SK-N-SH treated with all-trans-retinoic acid at 6 μM for 48 hours (cell line): ENCODE results near the gene SLC12A8.

Source experiments
- ATAC-seq: fragments of 200-7000 bp; cut with Tn5 transposase; 3 replicates; pipeline ENCODE4 v1.9.1; 2020; ENCODE audit warnings: mild to moderate bottlenecking, moderate library complexity
- ARNTL ChIP-seq: fragments of 450-650 bp; formaldehyde crosslinking; IDR thresholded peaks from 2 replicates; pipeline ENCODE4 v1.5.0; 2020; ENCODE audit warnings: low read depth, mild to moderate bottlenecking, moderate library complexity, borderline replicate concordance
- BACH2 ChIP-seq: fragments of 250-450 bp; sonication (Bioruptor Pico); IDR thresholded peaks from 2 replicates; pipeline ENCODE4 v1.9.0; 2021; ENCODE audit warnings: mild to moderate bottlenecking, borderline replicate concordance
- ESRRG ChIP-seq: fragments of 250-450 bp; sonication (Bioruptor Pico); IDR thresholded peaks from 2 replicates; pipeline ENCODE4 v1.6.1; 2021; ENCODE audit warnings: mild to moderate bottlenecking
- GLIS3 ChIP-seq: fragments of 250-450 bp; sonication (Bioruptor Pico); IDR thresholded peaks from 2 replicates; pipeline ENCODE4 v1.5.0; 2020; ENCODE audit warnings: mild to moderate bottlenecking, moderate library complexity
- ISL1 ChIP-seq: fragments of 250-450 bp; sonication (Bioruptor Pico); IDR thresholded peaks from 2 replicates; pipeline ENCODE4 v2.1.2; 2022; ENCODE audit warnings: mild to moderate bottlenecking, moderate library complexity
- OSR1 ChIP-seq: fragments of 250-450 bp; sonication (Bioruptor Pico); IDR thresholded peaks from 2 replicates; pipeline ENCODE4 v1.8.0; 2022; ENCODE audit warnings: moderate library complexity, mild to moderate bottlenecking, inconsistent platforms
- PPARA ChIP-seq: fragments of 250-450 bp; sonication (Bioruptor Pico); IDR thresholded peaks from 2 replicates; pipeline ENCODE4 v1.5.0; 2020; ENCODE audit warnings: mild to moderate bottlenecking, borderline replicate concordance
- RARB ChIP-seq: fragments of 250-450 bp; sonication (Bioruptor Pico); IDR thresholded peaks from 2 replicates; pipeline ENCODE4 v1.8.0; 2021; ENCODE audit warnings: mild to moderate bottlenecking, moderate library complexity
- SNAI2 ChIP-seq: fragments of 250-450 bp; sonication (Bioruptor Pico); IDR thresholded peaks from 2 replicates; pipeline ENCODE4 v1.5.0; 2020; ENCODE audit warnings: mild to moderate bottlenecking, moderate library complexity
- ZC3H10 ChIP-seq: fragments of 250-450 bp; sonication (Bioruptor Pico); IDR thresholded peaks from 2 replicates; pipeline ENCODE4 v1.5.1; 2021; ENCODE audit warnings: mild to moderate bottlenecking, moderate library complexity
- ZFP3 ChIP-seq: fragments of 250-450 bp; sonication (Bioruptor Pico); IDR thresholded peaks from 2 replicates; pipeline ENCODE4 v1.5.0; 2020; ENCODE audit warnings: mild to moderate bottlenecking, moderate library complexity
- ZFP30 ChIP-seq: fragments of 450-650 bp; formaldehyde crosslinking; IDR thresholded peaks from 2 replicates; pipeline ENCODE4 v1.5.0; 2022; ENCODE audit warnings: mild to moderate bottlenecking, moderate library complexity
- ZNF565 ChIP-seq: fragments of 450-650 bp; formaldehyde crosslinking; conservative IDR thresholded peaks from 2 replicates; pipeline ENCODE4 v1.5.0; 2020; ENCODE audit warnings: low read depth, mild to moderate bottlenecking, moderate library complexity
- ZNF70 ChIP-seq: fragments of 450-650 bp; formaldehyde crosslinking; IDR thresholded peaks from 2 replicates; pipeline ENCODE4 v1.5.0; 2020; ENCODE audit warnings: mild to moderate bottlenecking, moderate library complexity
- ZNF8 ChIP-seq: fragments of 450-650 bp; formaldehyde crosslinking; IDR thresholded peaks from 2 replicates; pipeline ENCODE4 v1.5.0; 2020; ENCODE audit warnings: mild to moderate bottlenecking, moderate library complexity
- TF ChIP-seq, protein P1 (sequence below): fragments of 250-450 bp; sonication (Bioruptor Pico); IDR thresholded peaks from 2 replicates; pipeline ENCODE4 v1.8.0; 2021; ENCODE audit warnings: low read depth, mild to moderate bottlenecking, moderate library complexity, borderline replicate concordance
- TF ChIP-seq, protein P2 (sequence below): fragments of 250-450 bp; sonication (Bioruptor Pico); IDR thresholded peaks from 2 replicates; pipeline ENCODE4 v1.5.1; 2020; ENCODE audit warnings: low read depth, mild to moderate bottlenecking, moderate library complexity
- TF ChIP-seq, protein P3 (sequence below): fragments of 250-450 bp; sonication (Bioruptor Pico); IDR thresholded peaks from 2 replicates; pipeline ENCODE4 v1.8.0; 2020; ENCODE audit warnings: mild to moderate bottlenecking, moderate library complexity, borderline replicate concordance
- TF ChIP-seq, protein P4 (sequence below): fragments of 250-450 bp; sonication (Bioruptor Pico); IDR thresholded peaks from 2 replicates; pipeline ENCODE4 v1.5.1; 2021; ENCODE audit warnings: mild to moderate bottlenecking, moderate library complexity
- TF ChIP-seq, protein P5 (sequence below): fragments of 250-450 bp; sonication (Bioruptor Pico); IDR thresholded peaks from 2 replicates; pipeline ENCODE4 v1.5.0; 2020; ENCODE audit warnings: mild to moderate bottlenecking, moderate library complexity

SLC12A8 gene

DNA sequence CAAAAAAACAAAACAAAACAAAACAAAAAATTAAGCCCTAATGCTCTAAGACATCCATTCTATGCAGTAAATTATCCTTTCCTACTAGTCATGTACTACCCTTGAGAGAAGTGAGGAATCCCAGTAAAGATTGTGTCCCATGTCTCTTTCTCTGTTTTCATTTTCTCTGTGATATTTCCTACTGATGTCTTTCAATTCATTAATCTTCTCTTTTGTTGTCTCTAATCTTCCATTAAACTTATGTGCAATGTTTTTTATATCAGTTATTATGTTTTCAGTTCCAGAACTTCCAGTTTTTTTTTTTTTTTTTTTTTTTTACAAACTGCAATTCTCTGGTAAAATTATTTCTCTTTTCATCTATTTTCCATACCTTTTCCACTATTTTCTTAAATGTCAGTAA lies 44.1 kb upstream of the SLC12A8 start:
- no peak for TF ChIP-seq BACH2 (CRISPR knock-in tag)
- peak; percentile 96 for TF ChIP-seq ZFP30 (CRISPR knock-in tag)
- ATAC-seq = no peak

DNA sequence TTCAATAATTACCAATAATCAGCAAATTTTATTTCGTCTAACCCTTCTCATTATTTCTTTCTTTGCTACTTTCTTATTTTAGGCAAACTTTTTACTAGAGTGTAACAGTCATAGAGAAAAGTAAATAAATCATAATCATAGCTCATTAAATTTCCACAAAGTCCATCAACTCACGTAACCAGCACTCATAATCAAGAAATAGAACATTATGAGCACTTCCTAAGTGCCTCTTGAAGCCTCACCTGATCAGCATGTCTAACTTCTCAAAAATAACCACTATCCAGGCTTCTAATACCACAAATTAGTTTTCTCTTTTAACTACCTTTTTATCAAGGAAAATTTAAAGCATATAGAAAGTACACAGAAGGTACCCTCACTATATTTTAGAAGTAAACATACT lies 38.4 kb upstream of the SLC12A8 start:
- ATAC-seq = no peak
- TF ChIP-seq ZNF70 (CRISPR knock-in tag) (no peak), GLIS3 (no peak), ZC3H10 (CRISPR knock-in tag) (no peak), ZFP30 (CRISPR knock-in tag) (no peak), PPARA (no peak), ESRRG (CRISPR knock-in tag) (no peak)
- TF ChIP-seq, protein P1, sequence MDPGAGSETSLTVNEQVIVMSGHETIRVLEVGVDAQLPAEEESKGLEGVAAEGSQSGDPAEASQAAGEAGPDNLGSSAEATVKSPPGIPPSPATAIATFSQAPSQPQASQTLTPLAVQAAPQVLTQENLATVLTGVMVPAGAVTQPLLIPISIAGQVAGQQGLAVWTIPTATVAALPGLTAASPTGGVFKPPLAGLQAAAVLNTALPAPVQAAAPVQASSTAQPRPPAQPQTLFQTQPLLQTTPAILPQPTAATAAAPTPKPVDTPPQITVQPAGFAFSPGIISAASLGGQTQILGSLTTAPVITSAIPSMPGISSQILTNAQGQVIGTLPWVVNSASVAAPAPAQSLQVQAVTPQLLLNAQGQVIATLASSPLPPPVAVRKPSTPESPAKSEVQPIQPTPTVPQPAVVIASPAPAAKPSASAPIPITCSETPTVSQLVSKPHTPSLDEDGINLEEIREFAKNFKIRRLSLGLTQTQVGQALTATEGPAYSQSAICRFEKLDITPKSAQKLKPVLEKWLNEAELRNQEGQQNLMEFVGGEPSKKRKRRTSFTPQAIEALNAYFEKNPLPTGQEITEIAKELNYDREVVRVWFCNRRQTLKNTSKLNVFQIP = no peak
- TF ChIP-seq, protein P2, sequence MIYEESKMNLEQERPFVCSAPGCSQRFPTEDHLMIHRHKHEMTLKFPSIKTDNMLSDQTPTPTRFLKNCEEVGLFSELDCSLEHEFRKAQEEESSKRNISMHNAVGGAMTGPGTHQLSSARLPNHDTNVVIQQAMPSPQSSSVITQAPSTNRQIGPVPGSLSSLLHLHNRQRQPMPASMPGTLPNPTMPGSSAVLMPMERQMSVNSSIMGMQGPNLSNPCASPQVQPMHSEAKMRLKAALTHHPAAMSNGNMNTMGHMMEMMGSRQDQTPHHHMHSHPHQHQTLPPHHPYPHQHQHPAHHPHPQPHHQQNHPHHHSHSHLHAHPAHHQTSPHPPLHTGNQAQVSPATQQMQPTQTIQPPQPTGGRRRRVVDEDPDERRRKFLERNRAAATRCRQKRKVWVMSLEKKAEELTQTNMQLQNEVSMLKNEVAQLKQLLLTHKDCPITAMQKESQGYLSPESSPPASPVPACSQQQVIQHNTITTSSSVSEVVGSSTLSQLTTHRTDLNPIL (CRISPR knock-in tag) = no peak
- TF ChIP-seq, all 23 proteins: peak for 0

DNA sequence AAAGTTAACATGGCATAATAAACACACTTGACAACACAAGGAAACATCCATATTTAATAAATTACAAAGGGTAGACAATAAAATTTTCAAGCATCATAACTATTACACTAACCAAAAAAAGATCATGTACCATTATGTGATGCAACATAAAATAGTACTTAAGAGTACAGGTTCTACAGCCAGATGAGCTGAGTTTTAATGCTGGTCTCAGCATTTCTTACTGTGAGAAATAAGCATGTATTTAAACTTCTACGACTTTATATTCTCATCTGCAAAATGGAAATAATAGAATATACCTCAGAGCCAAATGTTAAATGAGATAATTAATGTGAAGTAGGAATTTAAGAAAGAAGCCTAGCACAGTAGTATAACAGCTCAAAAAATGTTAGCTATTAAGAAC lies 33.7 kb upstream of the SLC12A8 start:
- TF ChIP-seq, protein P3, sequence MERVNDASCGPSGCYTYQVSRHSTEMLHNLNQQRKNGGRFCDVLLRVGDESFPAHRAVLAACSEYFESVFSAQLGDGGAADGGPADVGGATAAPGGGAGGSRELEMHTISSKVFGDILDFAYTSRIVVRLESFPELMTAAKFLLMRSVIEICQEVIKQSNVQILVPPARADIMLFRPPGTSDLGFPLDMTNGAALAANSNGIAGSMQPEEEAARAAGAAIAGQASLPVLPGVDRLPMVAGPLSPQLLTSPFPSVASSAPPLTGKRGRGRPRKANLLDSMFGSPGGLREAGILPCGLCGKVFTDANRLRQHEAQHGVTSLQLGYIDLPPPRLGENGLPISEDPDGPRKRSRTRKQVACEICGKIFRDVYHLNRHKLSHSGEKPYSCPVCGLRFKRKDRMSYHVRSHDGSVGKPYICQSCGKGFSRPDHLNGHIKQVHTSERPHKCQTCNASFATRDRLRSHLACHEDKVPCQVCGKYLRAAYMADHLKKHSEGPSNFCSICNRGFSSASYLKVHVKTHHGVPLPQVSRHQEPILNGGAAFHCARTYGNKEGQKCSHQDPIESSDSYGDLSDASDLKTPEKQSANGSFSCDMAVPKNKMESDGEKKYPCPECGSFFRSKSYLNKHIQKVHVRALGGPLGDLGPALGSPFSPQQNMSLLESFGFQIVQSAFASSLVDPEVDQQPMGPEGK (CRISPR knock-in tag) = no peak
- TF ChIP-seq BACH2 (CRISPR knock-in tag) = no peak
- TF ChIP-seq, protein P4, sequence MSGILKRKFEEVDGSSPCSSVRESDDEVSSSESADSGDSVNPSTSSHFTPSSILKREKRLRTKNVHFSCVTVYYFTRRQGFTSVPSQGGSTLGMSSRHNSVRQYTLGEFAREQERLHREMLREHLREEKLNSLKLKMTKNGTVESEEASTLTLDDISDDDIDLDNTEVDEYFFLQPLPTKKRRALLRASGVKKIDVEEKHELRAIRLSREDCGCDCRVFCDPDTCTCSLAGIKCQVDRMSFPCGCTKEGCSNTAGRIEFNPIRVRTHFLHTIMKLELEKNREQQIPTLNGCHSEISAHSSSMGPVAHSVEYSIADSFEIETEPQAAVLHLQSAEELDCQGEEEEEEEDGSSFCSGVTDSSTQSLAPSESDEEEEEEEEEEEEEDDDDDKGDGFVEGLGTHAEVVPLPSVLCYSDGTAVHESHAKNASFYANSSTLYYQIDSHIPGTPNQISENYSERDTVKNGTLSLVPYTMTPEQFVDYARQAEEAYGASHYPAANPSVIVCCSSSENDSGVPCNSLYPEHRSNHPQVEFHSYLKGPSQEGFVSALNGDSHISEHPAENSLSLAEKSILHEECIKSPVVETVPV (CRISPR knock-in tag) = no peak
- no peak for TF ChIP-seq RARB (CRISPR knock-in tag)
- no peak for TF ChIP-seq GLIS3
- TF ChIP-seq ARNTL (CRISPR knock-in tag) = no peak
- no peak for TF ChIP-seq ZNF70 (CRISPR knock-in tag)
- TF ChIP-seq ZFP30 (CRISPR knock-in tag) = no peak
- TF ChIP-seq, protein P1 = no peak
- TF ChIP-seq ISL1 (CRISPR knock-in tag) = no peak
- TF ChIP-seq ZNF8 (CRISPR knock-in tag) = no peak
- no peak for TF ChIP-seq ZNF565 (CRISPR knock-in tag)
- TF ChIP-seq ESRRG (CRISPR knock-in tag) = no peak
- TF ChIP-seq ZC3H10 (CRISPR knock-in tag) = no peak
- TF ChIP-seq ZFP3 (CRISPR knock-in tag) = no peak
- TF ChIP-seq, protein P2 (CRISPR knock-in tag) = no peak
- no peak for TF ChIP-seq PPARA
- TF ChIP-seq SNAI2 (CRISPR knock-in tag) = no peak
- no peak for TF ChIP-seq OSR1
- TF ChIP-seq, protein P5, sequence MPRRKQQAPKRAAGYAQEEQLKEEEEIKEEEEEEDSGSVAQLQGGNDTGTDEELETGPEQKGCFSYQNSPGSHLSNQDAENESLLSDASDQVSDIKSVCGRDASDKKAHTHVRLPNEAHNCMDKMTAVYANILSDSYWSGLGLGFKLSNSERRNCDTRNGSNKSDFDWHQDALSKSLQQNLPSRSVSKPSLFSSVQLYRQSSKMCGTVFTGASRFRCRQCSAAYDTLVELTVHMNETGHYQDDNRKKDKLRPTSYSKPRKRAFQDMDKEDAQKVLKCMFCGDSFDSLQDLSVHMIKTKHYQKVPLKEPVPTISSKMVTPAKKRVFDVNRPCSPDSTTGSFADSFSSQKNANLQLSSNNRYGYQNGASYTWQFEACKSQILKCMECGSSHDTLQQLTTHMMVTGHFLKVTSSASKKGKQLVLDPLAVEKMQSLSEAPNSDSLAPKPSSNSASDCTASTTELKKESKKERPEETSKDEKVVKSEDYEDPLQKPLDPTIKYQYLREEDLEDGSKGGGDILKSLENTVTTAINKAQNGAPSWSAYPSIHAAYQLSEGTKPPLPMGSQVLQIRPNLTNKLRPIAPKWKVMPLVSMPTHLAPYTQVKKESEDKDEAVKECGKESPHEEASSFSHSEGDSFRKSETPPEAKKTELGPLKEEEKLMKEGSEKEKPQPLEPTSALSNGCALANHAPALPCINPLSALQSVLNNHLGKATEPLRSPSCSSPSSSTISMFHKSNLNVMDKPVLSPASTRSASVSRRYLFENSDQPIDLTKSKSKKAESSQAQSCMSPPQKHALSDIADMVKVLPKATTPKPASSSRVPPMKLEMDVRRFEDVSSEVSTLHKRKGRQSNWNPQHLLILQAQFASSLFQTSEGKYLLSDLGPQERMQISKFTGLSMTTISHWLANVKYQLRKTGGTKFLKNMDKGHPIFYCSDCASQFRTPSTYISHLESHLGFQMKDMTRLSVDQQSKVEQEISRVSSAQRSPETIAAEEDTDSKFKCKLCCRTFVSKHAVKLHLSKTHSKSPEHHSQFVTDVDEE = no peak
- TF ChIP-seq, all 23 proteins: peak for 0
- ATAC-seq = no peak
